T-cell (primary cell): ENCODE results near the gene LAMA5. TPM values are rescaled to one million over a fixed set of nuclear protein-coding genes. Genes with fewer than 3 reads are reported as not detected.
A peak's percentile ranks its signal among the peaks of the same experiment; 100 is the strongest.

Experiments
- ATAC-seq, 4 experiments: fragments of 200-7000 bp in 3 of 4; fragments of 150-1000 bp in 1 of 4; cut with Tn5 transposase; replicated peaks in 1 of 4; 1 replicate in 3 of 4; 2 replicates in 1 of 4; pipeline ENCODE4 v1.10.0; 2021; ENCODE audit warnings: moderate library complexity in 3 of 4, mild to moderate bottlenecking in 2 of 4, moderate number of reproducible peaks in 1 of 4
- CTCF ChIA-PET, 2 donors: fragments of 300-600 bp; sonication (Branson Sonifier 250); formaldehyde crosslinking; loops; one replicate each; lab custom pipeline; 2022; ENCODE audit warnings: antibody characterized with exemption in 2 of 2; lab: Charles Lee
- POLR2A ChIA-PET, 2 donors: fragments of 300-600 bp; sonication (Branson Sonifier 250); formaldehyde crosslinking; loops; one replicate each; lab custom pipeline; 2022; ENCODE audit warnings: antibody characterized with exemption in 2 of 2; lab: Charles Lee
- DNase-seq, 35 experiments: peaks; one replicate each; pipeline versions ENCODE4 v3.0.0 to v3.0.0-alpha.2; 2013 to 2023
- H3K27ac ChIP-seq: one replicate; pipeline ENCODE4 v1.5.1; 2013; ENCODE audit warnings: low read length
- H3K27me3 ChIP-seq, 2 experiments: replicated peaks in 1 of 2; 1 replicate in 1 of 2; 2 replicates in 1 of 2; pipeline versions ENCODE4 v1.6.1 to v1.7.0; 2013; ENCODE audit warnings: low read length in 1 of 2, mixed read lengths in 1 of 2; ENCODE audit not compliant: control insufficient read depth in 2 of 2, insufficient read depth in 2 of 2; ENCODE audit errors: extremely low read depth in 1 of 2
- H3K36me3 ChIP-seq, 2 donors: 1 replicate in 1 of 2; 2 replicates in 1 of 2; pipeline versions ENCODE4 v1.6.1 to v1.7.0; 2013; ENCODE audit warnings: low read length in 1 of 2; ENCODE audit not compliant: control insufficient read depth in 2 of 2, insufficient read depth in 1 of 2; ENCODE audit errors: extremely low read depth in 1 of 2
- H3K4me1 ChIP-seq, 2 experiments: 1 replicate in 1 of 2; 2 replicates in 1 of 2; pipeline versions ENCODE4 v1.6.1 to v1.7.0; 2013; ENCODE audit warnings: low read length in 2 of 2, mixed read lengths in 1 of 2; ENCODE audit not compliant: insufficient read depth in 2 of 2, control insufficient read depth in 1 of 2; ENCODE audit errors: extremely low read depth in 1 of 2
- H3K4me3 ChIP-seq, 2 donors: 1 replicate in 1 of 2; 2 replicates in 1 of 2; pipeline versions ENCODE4 v1.5.1 to v1.7.0; 2013; ENCODE audit warnings: mild to moderate bottlenecking in 2 of 2, low read length in 1 of 2, moderate library complexity in 1 of 2; ENCODE audit not compliant: control insufficient read depth in 1 of 2; ENCODE audit errors: extremely low read depth in 1 of 2
- H3K9me3 ChIP-seq: 2 replicates; pipeline ENCODE4 v1.7.0; 2013
- H3K27ac Mint-ChIP-seq, 2 donors: one replicate each; pipeline ENCODE4 v1.8.0; 2020 to 2021; ENCODE audit warnings: mild to moderate bottlenecking in 2 of 2, mixed read lengths in 2 of 2
- H3K27me3 Mint-ChIP-seq, 2 donors: one replicate each; pipeline ENCODE4 v1.8.0; 2021 to 2022; ENCODE audit warnings: mixed read lengths in 2 of 2
- H3K36me3 Mint-ChIP-seq: one replicate; pipeline ENCODE4 v1.8.0; 2021; ENCODE audit warnings: mixed read lengths
- H3K4me1 Mint-ChIP-seq, 3 donors: one replicate each; pipeline ENCODE4 v1.8.0; 2020 to 2022; ENCODE audit warnings: mixed read lengths in 3 of 3, mild to moderate bottlenecking in 1 of 3
- H3K4me3 Mint-ChIP-seq, 3 donors: one replicate each; pipeline ENCODE4 v1.8.0; 2020 to 2022; ENCODE audit warnings: mild to moderate bottlenecking in 3 of 3, mixed read lengths in 3 of 3, moderate library complexity in 3 of 3
- H3K9me3 Mint-ChIP-seq, 3 donors: one replicate each; pipeline ENCODE4 v1.8.0; 2020 to 2022; ENCODE audit warnings: mixed read lengths in 3 of 3
- WGBS: methylation state at CpG from one replicate; pipeline ENCODE4 v1.1.5; 2013; ENCODE audit warnings: missing lambda C conversion rate; ENCODE audit not compliant: insufficient coverage; 5-methylcytosine and 5-hydroxymethylcytosine counted together
- total RNA-seq, 35 experiments: library from RNA in 6 of 35; stranded (reverse) in 6 of 35; fragments of 120-200 nt in 1 of 35; gene quantifications; one replicate each; pipeline versions ENCODE4 v1.2.1 to v1.2.4 and lab custom pipeline; 2013 to 2026

Gene LAMA5
- total RNA-seq, 5 donors from 2014 or later (not counting 1 experiment from before 2014, with no cell fraction given) = 0.48 to 4.3 (median 3.0) TPM

- H3K9me3 ChIP-seq = no peaks in the 10 kb centered on the region
- peaks cover 8 to 35% of the 10 kb centered on the region in 2 donors for H3K36me3 ChIP-seq
- no peak overlapping the region for H3K27ac Mint-ChIP-seq
- ChIA-PET POLR2A (no interaction called here), CTCF (no interaction called here)
- ATAC-seq (no peak), DNase-seq (no peak)
- peaks cover 0 to 22% of the 10 kb centered on the region in 2 experiments for H3K4me1 ChIP-seq
- peaks cover 0 to 14% (median 6%) of the 10 kb centered on the region in 3 donors for H3K4me1 Mint-ChIP-seq
- no peaks in the 10 kb centered on the region for H3K27me3 ChIP-seq
- 94% methylated on average over 13 of the region's 17 CpGs for WGBS
- no peak overlapping the region for H3K27ac ChIP-seq
- peaks cover 26% of the 10 kb centered on the region for H3K36me3 Mint-ChIP-seq
- no peaks in the 10 kb centered on the region for H3K9me3 Mint-ChIP-seq
- H3K27me3 Mint-ChIP-seq = no peaks in the 10 kb centered on the region
- no peak overlapping the region for H3K4me3 ChIP-seq
- no peak overlapping the region for H3K4me3 Mint-ChIP-seq
Measured at GRCh38 chr20:62294516-62294915, 72.6 kb downstream of the LAMA5 start.

- Mint-ChIP-seq H3K9me3 (no peaks in the 10 kb centered on the region), H3K4me3 (no peak overlapping the region), H3K27ac (no peak overlapping the region), H3K4me1 (peaks cover 0 to 14% (median 6%) of the 10 kb centered on the region in 3 donors), H3K27me3 (no peaks in the 10 kb centered on the region), H3K36me3 (peaks cover 26% of the 10 kb centered on the region)
- H3K4me3 ChIP-seq = no peak overlapping the region
- no peaks in the 10 kb centered on the region for H3K9me3 ChIP-seq
- DNase-seq (no peak), ATAC-seq (no peak)
- no peak overlapping the region for H3K27ac ChIP-seq
- peaks cover 0 to 22% of the 10 kb centered on the region in 2 experiments for H3K4me1 ChIP-seq
- ChIA-PET POLR2A (no interaction called here), CTCF (no interaction called here)
- peaks cover 13 to 35% of the 10 kb centered on the region in 2 donors for H3K36me3 ChIP-seq
- 100% methylated on average over 4 of the region's 9 CpGs for WGBS
- H3K27me3 ChIP-seq = no peaks in the 10 kb centered on the region
Measured at GRCh38 chr20:62293946-62294345, 73.2 kb downstream of the LAMA5 start.

GRCh38 chr20:62293111-62293784 is 73.9 kb downstream of the LAMA5 start:
- peaks cover 30% of the 10 kb centered on the region for H3K36me3 Mint-ChIP-seq
- peaks cover 0 to 14% (median 6%) of the 10 kb centered on the region in 3 donors for H3K4me1 Mint-ChIP-seq
- ChIA-PET POLR2A (interaction anchor here in 1 of 2 donors (0.7 kb wide), 1 partner anchor 549 kb away, joined by 6 read pairs; no protein-coding TSS in a partner anchor), CTCF (no interaction called here)
- peaks cover 13 to 35% of the 10 kb centered on the region in 2 donors for H3K36me3 ChIP-seq
- 90% methylated on average over 2 of the region's 20 CpGs for WGBS
- peak overlapping the region in 1 of 2 donors; percentile 52 for H3K27ac Mint-ChIP-seq
- no peaks in the 10 kb centered on the region for H3K27me3 Mint-ChIP-seq
- no peak overlapping the region for H3K4me3 ChIP-seq
- H3K4me3 Mint-ChIP-seq = no peak overlapping the region
- no peaks in the 10 kb centered on the region for H3K27me3 ChIP-seq
- no peaks in the 10 kb centered on the region for H3K9me3 ChIP-seq
- peaks cover 0 to 22% of the 10 kb centered on the region in 2 experiments for H3K4me1 ChIP-seq
- ATAC-seq = no peak
- no peak overlapping the region for H3K27ac ChIP-seq
- DNase-seq = no peak
- H3K9me3 Mint-ChIP-seq = no peaks in the 10 kb centered on the region

- H3K27me3 Mint-ChIP-seq = no peaks in the 10 kb centered on the region
- peak in 12 of 35 experiments; percentile 6 to 45 (median 13) for DNase-seq
- H3K27me3 ChIP-seq = no peaks in the 10 kb centered on the region
- H3K27ac ChIP-seq = peak overlapping the region; percentile 36
- peaks cover 0 to 22% of the 10 kb centered on the region in 2 experiments for H3K4me1 ChIP-seq
- H3K4me3 ChIP-seq = no peak overlapping the region
- ChIA-PET POLR2A (no interaction called here), CTCF (no interaction called here)
- ATAC-seq = peak in 2 of 4 experiments; percentile 44 to 79
- H3K4me3 Mint-ChIP-seq = no peak overlapping the region
- H3K9me3 Mint-ChIP-seq = no peaks in the 10 kb centered on the region
- peaks cover 30% of the 10 kb centered on the region for H3K36me3 Mint-ChIP-seq
- H3K9me3 ChIP-seq = no peaks in the 10 kb centered on the region
- H3K36me3 ChIP-seq = peaks cover 21 to 38% of the 10 kb centered on the region in 2 donors
- H3K27ac Mint-ChIP-seq = peak overlapping the region; percentile 84 to 88
- 68% methylated on average over 11 of the region's 11 CpGs for WGBS
- H3K4me1 Mint-ChIP-seq = peaks cover 0 to 14% (median 6%) of the 10 kb centered on the region in 3 donors
Measured at GRCh38 chr20:62292108-62292507, 75.0 kb downstream of the LAMA5 start.

GRCh38 chr20:62291251-62292066 is 75.7 kb downstream of the LAMA5 start:
- CTCF ChIA-PET = no interaction called here
- peak overlapping the region; percentile 36 for H3K27ac ChIP-seq

GRCh38 chr20:62289898-62290297 is 77.2 kb downstream of the LAMA5 start:
- H3K4me1 Mint-ChIP-seq = peaks cover 0 to 14% (median 6%) of the 10 kb centered on the region in 3 donors
- no peak overlapping the region for H3K4me3 Mint-ChIP-seq
- POLR2A ChIA-PET = no interaction called here
- ATAC-seq = no peak
- Histone ChIP-seq H3K4me1 (peaks cover 0 to 22% of the 10 kb centered on the region in 2 experiments), H3K9me3 (no peaks in the 10 kb centered on the region), H3K4me3 (no peak overlapping the region), H3K27me3 (no peaks in the 10 kb centered on the region), H3K36me3 (peaks cover 31 to 46% of the 10 kb centered on the region in 2 donors), H3K27ac (no peak overlapping the region)
- CTCF ChIA-PET = no interaction called here
- peak overlapping the region in 1 of 2 donors; percentile 6 for H3K27ac Mint-ChIP-seq
- WGBS = 100% methylated on average over 4 of the region's 8 CpGs
- no peak for DNase-seq
- H3K27me3 Mint-ChIP-seq = no peaks in the 10 kb centered on the region
- peaks cover 30% of the 10 kb centered on the region for H3K36me3 Mint-ChIP-seq
- H3K9me3 Mint-ChIP-seq = no peaks in the 10 kb centered on the region

More at GRCh38 chr20:62291251-62292066, 75.7 kb downstream of the LAMA5 start:
- Histone ChIP-seq H3K4me3 (no peak overlapping the region), H3K9me3 (no peaks in the 10 kb centered on the region), H3K4me1 (peaks cover 0 to 22% of the 10 kb centered on the region in 2 experiments), H3K27me3 (no peaks in the 10 kb centered on the region), H3K36me3 (peaks cover 21 to 43% of the 10 kb centered on the region in 2 donors)
- DNase-seq (no peak), ATAC-seq (peak in 1 of 4 experiments; percentile 17)
- peaks cover 30% of the 10 kb centered on the region for H3K36me3 Mint-ChIP-seq
- H3K4me1 Mint-ChIP-seq = peaks cover 0 to 14% (median 6%) of the 10 kb centered on the region in 3 donors
- H3K27me3 Mint-ChIP-seq = no peaks in the 10 kb centered on the region
- 95% methylated on average over 24 of the region's 29 CpGs for WGBS
- H3K27ac Mint-ChIP-seq = peak overlapping the region in 1 of 2 donors; percentile 88
- POLR2A ChIA-PET = interaction anchor here in 1 of 2 donors (0.7 kb wide), 1 partner anchor 16 kb away, joined by 3 read pairs; no protein-coding TSS in a partner anchor
- no peaks in the 10 kb centered on the region for H3K9me3 Mint-ChIP-seq
- no peak overlapping the region for H3K4me3 Mint-ChIP-seq
